Spleen (tissue), 11 donors: Measurements from ENCODE around the gene AGPAT3. TPM values are rescaled to one million over a fixed set of nuclear protein-coding genes. Genes with fewer than 3 reads are reported as not detected.
A peak's percentile ranks its signal among the peaks of the same experiment; 100 is the strongest.

Source experiments
- DNase-seq: peaks from one replicate; pipeline ENCODE4 v3.0.0-alpha.2; 2020
- H3K27ac ChIP-seq, 8 donors: fragments of 200-600 bp; sonication (generic) in 7 of 8; 1 replicate in 4 of 8; 2 replicates in 4 of 8; pipeline versions ENCODE4 v1.5.0 to v1.8.0; 2016 to 2021; ENCODE audit warnings: inconsistent platforms in 4 of 8, mild to moderate bottlenecking in 4 of 8, moderate library complexity in 1 of 8
- H3K27me3 ChIP-seq, 7 donors: fragments of 200-600 bp; sonication (generic) in 6 of 7; replicated peaks in 1 of 7; 1 replicate in 4 of 7; 2 replicates in 3 of 7; pipeline versions ENCODE4 v1.5.0 to v1.8.0; 2016 to 2021; ENCODE audit warnings: inconsistent platforms in 3 of 7, mild to moderate bottlenecking in 1 of 7
- H3K36me3 ChIP-seq, 6 donors: fragments of 200-600 bp; sonication (generic) in 5 of 6; 1 replicate in 4 of 6; 2 replicates in 2 of 6; pipeline versions ENCODE4 v1.5.0 to v1.8.0; 2016 to 2021; ENCODE audit warnings: inconsistent platforms in 2 of 6
- H3K4me1 ChIP-seq, 6 donors: fragments of 200-600 bp; sonication (generic) in 5 of 6; 1 replicate in 3 of 6; 2 replicates in 3 of 6; pipeline versions ENCODE4 v1.5.0 to v1.8.0; 2016 to 2021; ENCODE audit warnings: inconsistent platforms in 3 of 6
- H3K4me3 ChIP-seq, 8 donors: fragments of 200-600 bp; sonication (generic) in 7 of 8; 1 replicate in 4 of 8; 2 replicates in 4 of 8; pipeline versions ENCODE4 v1.5.0 to v1.8.0; 2016 to 2021; ENCODE audit warnings: inconsistent platforms in 4 of 8, mild to moderate bottlenecking in 4 of 8, moderate library complexity in 2 of 8
- H3K9me3 ChIP-seq, 8 donors: fragments of 200-600 bp; sonication (generic) in 7 of 8; 1 replicate in 4 of 8; 2 replicates in 4 of 8; pipeline versions ENCODE4 v1.5.0 to v1.8.0; 2016 to 2021; ENCODE audit warnings: inconsistent platforms in 4 of 8
- POLR2A ChIP-seq, 3 donors: fragments of 450-650 bp; IDR thresholded peaks; one replicate each; pipeline ENCODE4 v1.5.1; 2017; ENCODE audit warnings: antibody characterized with exemption in 3 of 3, mild to moderate bottlenecking in 1 of 3
- POLR2AphosphoS5 ChIP-seq, 3 donors: sonication (generic); formaldehyde crosslinking; IDR thresholded peaks; one replicate each; pipeline ENCODE4 v1.5.1; 2017; ENCODE audit warnings: antibody characterized with exemption in 3 of 3
- WGBS, 5 donors: extraction: QIAGEN DNeasy Blood & Tissue Kit in 3 of 5; methylation state at CpG; one replicate each; pipeline versions ENCODE4 v1.1.5 to v1.1.7; 2013 to 2018; 5-methylcytosine and 5-hydroxymethylcytosine counted together
- intact Hi-C: fragments of 100-400 bp; cut with DNase I; formaldehyde crosslinking; loops from one replicate; pipeline ENCODE4 v1.15.0; 2023; ENCODE audit warnings: low total_unique reads
- polyA plus RNA-seq, 3 donors: library from polyadenylated mRNA; stranded (reverse); fragments of 200-250 nt; gene quantifications; one replicate each; pipeline ENCODE4 v1.2.1, GENCODE V29; 2013
- total RNA-seq, 7 donors: library from RNA; depleted of rRNA in 3 of 7; stranded (reverse); fragments of >200 nt in 3 of 7; fragmentation: NEBNext Ultra II Directional in 4 of 7; extraction: Animal tissue kit (Norgen Biotek cat#: 25700) in 4 of 7; gene quantifications; one replicate each; pipeline versions ENCODE4 v1.1.0 to v1.2.1, GENCODE V29; 2016 to 2021
- TF ChIP-seq, protein P1 (sequence below), 11 experiments: fragments of 200-600 bp in 7 of 11; fragments of 450-650 bp in 4 of 11; sonication (generic) in 4 of 11; IDR thresholded peaks in 8 of 11; conservative IDR thresholded peaks in 3 of 11; 1 replicate in 7 of 11; 2 replicates in 4 of 11; pipeline versions ENCODE4 v1.4.0 to v1.8.0; 2016 to 2021; ENCODE audit warnings: antibody characterized with exemption in 11 of 11, inconsistent platforms in 4 of 11, mild to moderate bottlenecking in 1 of 11
- donor health status: healthy with polysubstance abuse.
- donor health status: DM: no; HTN: no; CAD: no; lungs with moderate emphysema.
- donor health status: DM: no; HTN: no; CAD: no.
- donor health status: Bipolar disorder and iron deficiency.
- donor health status: healthy.
- donor health status: DM: no; HTN: no; CAD: no.
- donor health status: DM: yes; HTN: yes; CAD: no.

AGPAT3 gene
- total and polyA plus RNA-seq, 10 donors, result 6.9 to 92.0 (median 56.0) TPM

DNA sequence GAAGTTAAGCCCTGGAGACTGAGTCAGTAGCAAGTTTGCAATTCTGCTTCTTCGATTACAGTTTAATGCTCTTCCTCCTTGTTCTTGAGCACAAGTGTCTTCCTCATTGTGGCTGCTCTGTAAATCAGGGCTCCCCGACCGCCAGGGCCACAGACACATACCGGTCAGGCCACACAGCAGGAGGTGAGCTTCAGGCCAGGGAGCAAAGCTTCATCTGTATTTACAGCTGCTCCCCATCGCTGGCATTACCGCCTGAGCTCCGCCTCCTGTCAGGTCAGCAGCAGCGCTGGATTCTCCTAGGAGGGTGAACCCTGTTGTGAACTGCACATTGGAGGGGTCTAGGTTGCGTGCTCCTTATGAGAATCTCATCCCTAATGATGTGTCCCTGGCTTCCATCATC, 145.4 kb downstream of the AGPAT3 start:
- Histone ChIP-seq H3K36me3 (no peaks in the 10 kb centered on the region), H3K4me1 (peaks cover 23 to 49% (median 39%) of the 10 kb centered on the region in 6 donors), H3K4me3 (no peak overlapping the region), H3K9me3 (no peaks in the 10 kb centered on the region), H3K27ac (peak overlapping the region in 2 of 8 donors; percentile 19 to 26), H3K27me3 (no peaks in the 10 kb centered on the region)
- WGBS, 5 donors, result 69 to 84% (median 79%) methylated on average over 9 of the region's 9 CpGs
- intact Hi-C loops, result no loop called here
- TF ChIP-seq, protein P1, sequence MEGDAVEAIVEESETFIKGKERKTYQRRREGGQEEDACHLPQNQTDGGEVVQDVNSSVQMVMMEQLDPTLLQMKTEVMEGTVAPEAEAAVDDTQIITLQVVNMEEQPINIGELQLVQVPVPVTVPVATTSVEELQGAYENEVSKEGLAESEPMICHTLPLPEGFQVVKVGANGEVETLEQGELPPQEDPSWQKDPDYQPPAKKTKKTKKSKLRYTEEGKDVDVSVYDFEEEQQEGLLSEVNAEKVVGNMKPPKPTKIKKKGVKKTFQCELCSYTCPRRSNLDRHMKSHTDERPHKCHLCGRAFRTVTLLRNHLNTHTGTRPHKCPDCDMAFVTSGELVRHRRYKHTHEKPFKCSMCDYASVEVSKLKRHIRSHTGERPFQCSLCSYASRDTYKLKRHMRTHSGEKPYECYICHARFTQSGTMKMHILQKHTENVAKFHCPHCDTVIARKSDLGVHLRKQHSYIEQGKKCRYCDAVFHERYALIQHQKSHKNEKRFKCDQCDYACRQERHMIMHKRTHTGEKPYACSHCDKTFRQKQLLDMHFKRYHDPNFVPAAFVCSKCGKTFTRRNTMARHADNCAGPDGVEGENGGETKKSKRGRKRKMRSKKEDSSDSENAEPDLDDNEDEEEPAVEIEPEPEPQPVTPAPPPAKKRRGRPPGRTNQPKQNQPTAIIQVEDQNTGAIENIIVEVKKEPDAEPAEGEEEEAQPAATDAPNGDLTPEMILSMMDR (IDR thresholded peaks at IDR 0.05 in 8 of 11, conservative IDR thresholded peaks at IDR 0.05 in 3 of 11), result no peak
- no peak for DNase-seq

DNA sequence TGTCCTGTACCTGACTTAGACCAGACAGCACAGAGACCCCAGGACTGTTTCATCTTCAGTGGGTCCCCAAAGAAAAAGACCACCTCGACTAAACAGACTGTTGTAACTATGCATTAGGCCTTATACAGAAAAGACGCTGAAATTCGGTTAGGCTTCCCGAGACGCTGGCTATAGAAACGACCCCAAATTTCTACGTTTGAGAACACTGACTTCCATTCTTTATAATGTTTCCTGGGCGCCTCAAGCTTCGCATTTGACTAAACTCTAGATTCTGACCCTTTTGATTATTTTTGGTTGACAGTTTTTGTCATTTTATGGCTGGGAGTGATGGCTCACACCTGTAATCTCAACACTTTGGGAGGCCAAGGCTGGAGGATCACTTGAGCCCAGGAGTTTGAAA, 146.1 kb downstream of the AGPAT3 start:
- H3K36me3 ChIP-seq, result no peaks in the 10 kb centered on the region
- WGBS, 5 donors, result 79 to 85% (median 83%) methylated on average over 9 of the region's 9 CpGs
- peak overlapping the region; percentile 85 to 99 (median 97) for H3K27ac ChIP-seq
- no peaks in the 10 kb centered on the region for H3K27me3 ChIP-seq
- peak overlapping the region in 7 of 8 donors; percentile 86 to 95 (median 89) for H3K4me3 ChIP-seq
- no peaks in the 10 kb centered on the region for H3K9me3 ChIP-seq
- DNase-seq, result no peak
- TF ChIP-seq POLR2A (IDR thresholded peaks at IDR 0.05), result no peak
- TF ChIP-seq, protein P1 (IDR thresholded peaks at IDR 0.05 in 8 of 11, conservative IDR thresholded peaks at IDR 0.05 in 3 of 11), result no peak
- TF ChIP-seq POLR2AphosphoS5 (IDR thresholded peaks at IDR 0.05), result no peak
- intact Hi-C loops, result no loop called here
- peaks cover 29 to 56% (median 46%) of the 10 kb centered on the region in 6 donors for H3K4me1 ChIP-seq

DNA sequence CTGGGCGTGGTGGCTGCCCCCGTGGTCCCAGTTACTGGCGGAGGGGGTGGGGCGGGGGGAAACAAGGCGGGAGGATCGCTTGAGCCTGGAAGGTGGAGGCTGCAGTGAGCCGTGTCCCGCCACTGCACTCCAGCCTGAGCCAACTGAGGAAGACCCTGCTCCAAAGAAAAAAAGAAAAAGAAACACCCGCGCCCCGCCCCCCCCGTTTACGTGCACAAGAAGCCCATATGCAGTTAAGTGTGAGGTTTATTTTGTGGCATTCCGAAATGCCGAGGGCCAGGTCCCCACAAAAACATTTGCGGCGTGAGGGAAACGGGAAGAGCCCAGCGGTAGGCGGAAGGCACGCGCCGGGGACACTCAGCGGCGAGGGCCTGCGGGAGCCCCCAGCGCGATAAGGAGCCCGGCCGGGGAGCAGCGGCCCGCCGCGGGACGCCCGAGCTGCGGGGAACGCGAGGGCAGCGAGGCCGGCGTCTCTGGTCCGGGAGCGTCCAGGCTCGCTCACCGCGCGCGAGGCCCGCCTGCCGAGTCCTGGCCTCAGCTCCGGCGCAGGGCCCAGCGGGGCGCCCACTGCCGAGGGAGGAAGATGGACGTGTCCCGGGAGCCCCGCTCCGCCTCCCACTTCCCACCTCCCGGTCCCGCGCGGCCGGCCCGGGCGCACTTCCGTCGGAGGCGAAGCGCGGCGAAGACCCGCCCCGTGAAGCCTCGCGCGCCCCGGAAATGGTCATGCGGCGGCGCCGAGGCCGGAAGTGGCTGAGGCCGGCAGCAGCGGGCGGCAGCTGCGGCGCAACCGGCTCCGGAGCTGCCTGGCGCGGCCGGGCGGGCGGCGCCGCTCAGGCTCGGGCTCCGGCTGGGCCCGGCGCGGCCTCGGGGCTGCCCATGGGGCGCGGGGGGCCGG, 146.8 kb downstream of the AGPAT3 start, which contains the start of gene TRAPPC10:
Gene TRAPPC10, plus strand, starts transcription at position 731 of the 895 bp plus-strand sequence. CDS start 185 bp downstream, outside the sequence.
- TF ChIP-seq POLR2AphosphoS5 (IDR thresholded peaks at IDR 0.05) (peak; percentile 94 to 96 (median 95)), POLR2A (IDR thresholded peaks at IDR 0.05) (peak in 2 of 3 donors; percentile 70 to 92)
- TF ChIP-seq, protein P1 (IDR thresholded peaks at IDR 0.05 in 8 of 11, conservative IDR thresholded peaks at IDR 0.05 in 3 of 11), result no peak
- Histone ChIP-seq H3K27me3 (no peaks in the 10 kb centered on the region), H3K27ac (peak within 1 kb of the TSS; percentile 85 to 99 (median 97)), H3K36me3 (no peaks in the 10 kb centered on the region), H3K4me3 (peak within 1 kb of the TSS; percentile 85 to 95 (median 89)), H3K4me1 (peaks cover 34 to 63% (median 52%) of the 10 kb centered on the region in 6 donors), H3K9me3 (no peaks in the 10 kb centered on the region)
- WGBS, 5 donors, result 1% methylated on average over 50 to 107 of the region's 107 CpGs
- DNase-seq, result peak; percentile 96
- intact Hi-C loops, result no loop called here
